GM18505 (cell line): ENCODE results near the gene ZNF576.
A peak's percentile ranks its signal among the peaks of the same experiment; 100 is the strongest.
"Not testable (repeated sequence)": the region's sequence is repeated elsewhere in the genome, so short reads cannot be mapped to it uniquely, and the experiment has no call there.

Experiments
- ATAC-seq: cut with Tn5 transposase; IDR thresholded peaks from one replicate; pipeline ENCODE4 v1.9.1; 2021; ENCODE audit not compliant: unreplicated experiment
- POLR2A ChIP-seq: IDR thresholded peaks from 4 replicates; pipeline ENCODE4 v1.6.1; 2011; ENCODE audit warnings: borderline replicate concordance; ENCODE audit not compliant: insufficient read depth, insufficient read length; ENCODE audit errors: extremely low read depth

ZNF576 gene

DNA sequence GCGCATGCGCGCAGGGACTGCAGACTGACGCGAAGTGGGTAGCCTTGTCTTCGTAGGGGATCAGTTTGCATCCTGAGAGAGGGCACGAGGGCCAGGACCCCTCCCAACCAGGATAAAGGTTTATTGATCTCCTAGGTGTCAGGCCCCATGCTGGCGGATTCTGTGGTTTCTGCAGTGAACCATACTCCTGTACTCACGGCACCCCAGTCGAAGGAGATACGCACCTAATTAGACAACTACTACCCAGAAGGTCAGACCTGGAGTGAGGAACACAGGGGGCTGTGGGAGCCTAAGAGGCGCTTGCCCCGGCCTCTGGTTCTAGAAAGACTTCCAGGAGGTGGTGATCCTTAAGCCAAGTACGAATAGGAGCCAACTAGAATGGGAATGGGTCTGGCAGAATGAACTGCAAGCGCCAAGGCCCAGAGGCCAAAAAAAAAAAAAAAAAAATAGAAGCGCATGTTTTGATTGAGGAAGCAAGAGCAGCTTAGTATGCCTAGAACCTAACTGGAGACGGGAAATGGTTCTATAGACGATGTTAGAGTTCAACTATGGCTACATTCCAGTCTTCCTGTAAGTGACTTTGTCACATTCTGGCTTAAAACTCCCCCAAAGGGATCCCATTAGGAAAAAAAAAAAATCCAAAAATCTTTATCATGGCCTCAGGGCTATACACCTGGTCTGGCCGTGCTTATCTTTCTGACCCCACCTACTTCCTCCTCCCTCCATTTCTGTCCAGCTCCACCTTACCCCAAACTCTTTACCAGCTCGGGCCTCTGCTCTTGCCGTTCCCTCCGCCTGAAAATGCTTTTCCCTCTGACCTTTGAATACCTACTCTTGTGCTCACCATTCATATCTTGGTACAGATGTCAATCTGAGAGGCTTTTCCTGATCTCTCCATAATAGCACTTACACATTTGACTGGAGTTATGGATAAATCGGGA is 23.9 kb downstream of the ZNF576 start:
- TF ChIP-seq POLR2A: no peak
- no peak for ATAC-seq

DNA sequence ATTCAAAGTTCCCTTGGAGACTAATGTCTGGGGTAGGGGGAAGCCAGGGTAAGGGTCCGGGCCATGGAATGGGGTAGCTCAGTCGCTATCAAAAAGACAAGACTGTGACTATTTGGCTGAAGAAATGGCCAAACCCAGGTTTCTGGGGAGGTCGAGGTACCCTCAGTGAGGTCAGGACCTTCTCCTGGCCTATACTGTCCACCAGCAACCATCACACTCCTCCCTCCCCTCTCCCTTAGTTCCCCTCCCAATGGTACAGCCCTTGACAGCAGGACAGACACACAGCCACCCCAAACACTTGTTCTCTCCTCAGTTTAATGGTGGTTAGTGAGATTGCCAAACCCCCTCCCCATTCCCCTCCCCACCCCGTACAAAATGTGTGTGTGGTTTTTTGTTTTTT is 25.7 kb downstream of the ZNF576 start:
- no peak for ATAC-seq

GRCh38 chr19:43622956-43623355 is 26.6 kb downstream of the ZNF576 start:
- no peak for ATAC-seq
- no peak for TF ChIP-seq POLR2A

More for the DNA sequence above, 25.7 kb downstream of the ZNF576 start:
- no peak for TF ChIP-seq POLR2A

DNA sequence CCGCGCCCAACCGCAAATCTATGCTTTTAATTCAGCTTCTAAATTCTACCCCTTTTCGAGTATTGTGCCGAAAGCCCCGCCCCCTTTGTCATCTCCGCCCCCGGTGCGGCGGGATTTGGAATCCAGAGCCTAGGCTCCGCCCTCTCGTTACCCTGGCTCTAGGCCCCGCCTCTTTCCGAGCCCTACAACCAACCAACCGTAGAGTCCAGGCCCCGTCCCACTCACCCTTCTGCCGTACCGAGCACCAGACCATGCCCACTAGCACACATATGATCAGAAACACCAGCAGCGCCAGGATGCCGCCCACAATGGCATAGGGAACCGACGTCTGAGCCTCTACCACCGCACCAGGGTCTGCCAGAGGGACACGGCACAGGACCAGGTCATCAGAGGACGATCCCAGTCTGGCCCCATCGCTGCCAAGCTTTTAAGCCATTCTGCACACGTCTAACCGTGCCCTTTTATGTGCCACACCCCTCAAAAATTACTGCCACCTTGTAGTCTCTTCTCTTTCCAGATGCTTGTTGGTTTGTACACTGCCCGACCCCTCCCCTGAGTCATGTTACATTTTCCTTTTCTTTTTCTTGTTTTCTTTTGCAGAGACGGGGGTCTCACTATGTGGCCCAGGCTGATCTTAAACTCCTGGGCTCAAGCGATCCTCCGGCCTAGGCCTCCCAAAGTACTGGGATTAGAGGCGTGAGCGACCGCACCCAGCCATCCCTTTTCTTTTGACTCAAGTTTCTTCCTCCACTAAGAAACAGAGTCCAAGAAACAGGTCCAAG is 27.7 kb downstream of the ZNF576 start:
- ATAC-seq: no peak
- TF ChIP-seq POLR2A: no peak

DNA sequence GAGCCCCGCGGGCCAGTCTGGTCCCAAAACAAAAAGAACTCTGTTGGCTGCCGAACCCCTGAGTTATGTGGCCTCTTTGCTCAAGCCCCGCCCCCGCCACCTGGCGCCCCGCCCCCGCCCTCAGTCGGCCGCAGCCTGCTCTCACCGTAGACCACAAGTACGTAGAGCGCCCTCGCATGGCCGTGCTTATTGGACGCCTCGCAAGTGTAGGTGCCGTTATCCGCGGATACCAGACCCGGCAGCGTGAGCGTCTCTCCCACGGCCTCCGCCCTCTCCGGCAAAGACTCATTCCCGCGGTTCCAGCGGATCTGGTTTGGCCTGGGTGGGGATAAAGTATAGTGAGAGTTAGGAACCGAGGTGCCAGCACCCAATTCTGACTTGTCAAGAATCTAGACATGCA is 28.5 kb downstream of the ZNF576 start:
- ATAC-seq: peak; percentile 48
- no peak for TF ChIP-seq POLR2A

DNA sequence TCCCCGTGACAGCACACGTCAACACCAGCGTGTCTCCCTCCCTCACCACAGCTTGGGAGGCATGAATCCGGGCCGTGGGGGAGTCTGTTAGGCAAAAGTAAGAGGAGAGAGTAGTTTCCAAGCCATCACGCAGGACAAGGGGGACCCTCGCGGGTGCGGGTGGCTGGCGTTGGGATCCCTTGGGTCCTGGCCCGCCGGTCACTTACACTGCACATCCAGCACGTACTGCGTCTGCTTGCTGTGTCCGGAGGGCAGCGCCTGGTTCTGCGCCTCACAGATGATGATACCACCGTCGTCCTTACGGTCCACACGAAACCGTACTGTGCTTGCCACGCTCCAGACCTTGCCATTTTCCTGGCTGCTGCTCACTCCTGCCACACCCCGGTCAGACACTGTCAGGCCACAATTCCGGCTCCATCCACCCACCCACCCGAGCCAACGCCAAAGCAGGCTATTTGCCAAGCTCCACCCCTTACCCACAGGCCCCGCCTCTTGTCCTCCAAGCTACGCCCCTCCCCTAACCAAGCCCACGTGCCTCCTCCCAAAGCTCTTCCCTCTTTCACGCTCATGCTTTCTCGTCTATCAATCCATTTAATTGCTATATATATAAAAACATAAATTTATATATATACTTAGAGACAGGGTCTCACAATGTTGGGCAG is 29.7 kb downstream of the ZNF576 start:
- ATAC-seq: no peak
- TF ChIP-seq POLR2A: no peak

- no peak for TF ChIP-seq POLR2A
- no peak for ATAC-seq
These were observed 30.4 kb downstream of the ZNF576 start for GRCh38 chr19:43626838-43627237.

GRCh38 chr19:43628646-43629326 is 32.4 kb downstream of the ZNF576 start:
- no peak for TF ChIP-seq POLR2A
- ATAC-seq: no peak

- ATAC-seq: no peak
- TF ChIP-seq POLR2A: no peak
These were observed 35.1 kb downstream of the ZNF576 start for GRCh38 chr19:43631491-43631890.

GRCh38 chr19:43633520-43633919 is 37.1 kb downstream of the ZNF576 start:
- no peak for TF ChIP-seq POLR2A
- ATAC-seq: no peak

- ATAC-seq: no peak
- no peak for TF ChIP-seq POLR2A
These were observed 37.7 kb downstream of the ZNF576 start for GRCh38 chr19:43634068-43634467.

GRCh38 chr19:43634506-43634871 is 38.1 kb downstream of the ZNF576 start:
- ATAC-seq: no peak
- TF ChIP-seq POLR2A: no peak

DNA sequence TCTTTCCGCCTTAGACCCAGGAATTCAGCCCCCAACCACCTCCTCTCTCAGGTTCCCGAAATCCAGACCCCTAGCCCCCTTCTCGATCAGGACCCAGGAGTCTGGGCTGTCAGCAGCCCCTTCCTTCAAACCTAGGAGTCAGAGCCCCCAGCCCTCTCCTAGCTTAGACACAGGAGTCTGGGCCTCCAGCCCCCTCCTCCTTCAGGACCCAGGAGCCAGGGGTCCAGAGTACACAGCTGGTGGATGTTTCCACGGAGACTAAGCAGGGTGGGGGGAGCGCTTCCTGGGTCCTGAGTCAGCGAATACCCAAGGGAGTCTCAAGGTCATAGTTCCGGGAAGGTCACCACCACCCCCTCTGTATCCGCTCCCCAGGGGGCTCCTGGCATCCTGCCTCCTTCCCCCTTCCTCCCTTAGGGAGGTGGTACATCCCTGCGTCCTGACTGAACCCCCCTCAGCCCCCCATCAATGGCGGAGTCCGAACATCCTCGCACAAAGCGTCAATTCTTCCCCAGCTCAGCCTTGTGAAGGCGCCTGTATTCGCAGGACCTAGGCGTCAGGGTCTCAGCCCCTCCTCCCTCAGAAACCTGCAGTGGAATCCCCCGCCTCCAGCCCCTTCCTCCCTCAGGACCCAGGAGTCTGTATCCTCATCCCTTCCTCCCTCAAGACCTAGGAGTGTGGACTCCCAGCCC is 38.6 kb downstream of the ZNF576 start:
- no peak for TF ChIP-seq POLR2A
- ATAC-seq: no peak

- not testable (repeated sequence) for ATAC-seq
These were observed 39.2 kb downstream of the ZNF576 start for GRCh38 chr19:43635561-43635940.
